ENCODE data around the gene PPP2R5C.

- no peak for TF ChIP-seq CTCF (IDR thresholded peaks at IDR 0.05)
- no peak for TF ChIP-seq EP300 (IDR thresholded peaks at IDR 0.05)
Observed at GRCh38 chr14:101732118-101732517, 29.4 kb upstream of the PPP2R5C start.

All from tibial nerve (tissue), 4 donors.